B cell (primary cell): ENCODE results near the gene TKTL1. TPM values are rescaled to one million over a fixed set of nuclear protein-coding genes. Genes with fewer than 3 reads are reported as not detected.
A peak's percentile ranks its signal among the peaks of the same experiment; 100 is the strongest.

Experiments used
- ATAC-seq: fragments of 200-7000 bp; cut with Tn5 transposase; one replicate; pipeline ENCODE4 v1.10.0; 2021; ENCODE audit warnings: low read depth, mild to moderate bottlenecking, moderate number of reproducible peaks, moderate library complexity
- CTCF ChIA-PET: fragments of 350-600 bp; sonication (Branson Sonifier 250); formaldehyde crosslinking; loops from one replicate; lab custom pipeline; 2021; ENCODE audit warnings: antibody characterized with exemption, inconsistent platforms; lab: Charles Lee
- POLR2A ChIA-PET: fragments of 350-600 bp; sonication (Branson Sonifier 250); formaldehyde crosslinking; loops from one replicate; lab custom pipeline; 2021; ENCODE audit warnings: antibody characterized with exemption; lab: Charles Lee
- DNase-seq: peaks from one replicate; pipeline ENCODE4 v3.0.0; 2013
- H2AFZ ChIP-seq: 2 replicates; pipeline ENCODE4 v1.6.1; 2012; ENCODE audit warnings: mild to moderate bottlenecking, low read depth, low read length; ENCODE audit not compliant: insufficient read depth, poor library complexity, severe bottlenecking
- H3K27ac ChIP-seq, 2 donors: 1 replicate in 1 of 2; 2 replicates in 1 of 2; pipeline ENCODE4 v1.5.1; 2012 to 2013; ENCODE audit warnings: low read length in 2 of 2, mild to moderate bottlenecking in 2 of 2, moderate library complexity in 1 of 2
- H3K27me3 ChIP-seq, 4 experiments: fragments of 200-600 bp in 1 of 4; sonication (generic) in 1 of 4; replicated peaks in 1 of 4; 1 replicate in 2 of 4; 2 replicates in 2 of 4; pipeline versions ENCODE4 v1.6.1 to v1.7.0; 2013 to 2016; ENCODE audit warnings: low read length in 3 of 4, mild to moderate bottlenecking in 2 of 4, mixed read lengths in 1 of 4, moderate library complexity in 1 of 4; ENCODE audit not compliant: insufficient read depth in 4 of 4, control insufficient read depth in 3 of 4; ENCODE audit errors: control extremely low read depth in 1 of 4
- H3K36me3 ChIP-seq, 2 experiments: replicated peaks in 1 of 2; 1 replicate in 1 of 2; 2 replicates in 1 of 2; pipeline versions ENCODE4 v1.6.1 to v1.7.1; 2013; ENCODE audit warnings: low read length in 1 of 2; ENCODE audit not compliant: insufficient read depth in 2 of 2, control insufficient read depth in 1 of 2; ENCODE audit errors: control extremely low read depth in 1 of 2, extremely low read depth in 1 of 2
- H3K4me1 ChIP-seq, 2 donors: fragments of 200-600 bp in 1 of 2; sonication (generic) in 1 of 2; 1 replicate in 1 of 2; 2 replicates in 1 of 2; pipeline versions ENCODE4 v1.5.1 to v1.6.1; 2013 to 2017; ENCODE audit warnings: low read length in 2 of 2; ENCODE audit not compliant: control insufficient read depth in 2 of 2, insufficient read depth in 2 of 2
- H3K4me2 ChIP-seq: replicated peaks from 2 replicates; pipeline ENCODE3; 2012; ENCODE audit warnings: mild to moderate bottlenecking, low read depth, low read length; ENCODE audit not compliant: poor library complexity, severe bottlenecking
- H3K4me3 ChIP-seq, 5 experiments: fragments of 200-600 bp in 1 of 5; sonication (generic) in 1 of 5; 1 replicate in 3 of 5; 2 replicates in 2 of 5; pipeline versions ENCODE4 v1.5.1 to v1.7.0; 2011 to 2016; ENCODE audit warnings: low read length in 4 of 5, mild to moderate bottlenecking in 4 of 5, low read depth in 2 of 5, control low read depth in 1 of 5, moderate library complexity in 1 of 5; ENCODE audit not compliant: insufficient read depth in 1 of 5; ENCODE audit errors: control extremely low read depth in 1 of 5, extremely low read depth in 1 of 5
- H3K79me2 ChIP-seq: fragments of 200-600 bp; sonication (generic); one replicate; pipeline ENCODE4 v1.6.0; 2016; ENCODE audit warnings: low read length; ENCODE audit not compliant: control insufficient read depth, insufficient read depth
- H3K9ac ChIP-seq: fragments of 200-600 bp; sonication (generic); 2 replicates; pipeline ENCODE4 v1.6.1; 2017; ENCODE audit warnings: mild to moderate bottlenecking, low read length, moderate library complexity
- H3K9me3 ChIP-seq, 3 donors: one replicate each; pipeline versions ENCODE4 v1.6.1 to v1.7.1; 2013; ENCODE audit warnings: low read length in 2 of 3; ENCODE audit not compliant: control insufficient read depth in 2 of 3, insufficient read depth in 1 of 3; ENCODE audit errors: control extremely low read depth in 1 of 3
- H4K20me1 ChIP-seq: 2 replicates; pipeline ENCODE4 v1.6.0; 2012; ENCODE audit warnings: mild to moderate bottlenecking, low read length; ENCODE audit not compliant: insufficient read depth, control insufficient read depth, poor library complexity, severe bottlenecking
- H3K27ac Mint-ChIP-seq: one replicate; pipeline ENCODE4 v1.8.0; 2021; ENCODE audit warnings: mixed read lengths
- H3K27me3 Mint-ChIP-seq: one replicate; pipeline ENCODE4 v1.8.0; 2021; ENCODE audit warnings: mixed read lengths
- H3K4me1 Mint-ChIP-seq: one replicate; pipeline ENCODE4 v1.8.0; 2021; ENCODE audit warnings: mixed read lengths
- H3K4me3 Mint-ChIP-seq: one replicate; pipeline ENCODE4 v1.8.0; 2021; ENCODE audit warnings: mixed read lengths
- H3K9me3 Mint-ChIP-seq: one replicate; pipeline ENCODE4 v1.8.0; 2022; ENCODE audit warnings: mixed read lengths; ENCODE audit not compliant: insufficient read depth
- EZH2 ChIP-seq: IDR thresholded peaks from 2 replicates; pipeline ENCODE4 v1.6.1; 2012; ENCODE audit warnings: borderline replicate concordance, low read depth, mild to moderate bottlenecking, moderate library complexity, low read length; ENCODE audit not compliant: insufficient read depth, poor library complexity, severe bottlenecking
- WGBS: methylation state at CpG from one replicate; pipeline ENCODE4 v1.1.5; 2013; ENCODE audit warnings: missing lambda C conversion rate; ENCODE audit not compliant: insufficient coverage; 5-methylcytosine and 5-hydroxymethylcytosine counted together
- intact Hi-C: fragments of 100-400 bp; cut with micrococcal nuclease; formaldehyde crosslinking; loops from one replicate; pipeline ENCODE4 v1.10.0; 2022
- polyA plus RNA-seq: library from polyadenylated mRNA; depleted of rRNA; stranded (reverse); fragments of >200 nt; gene quantifications from 2 replicates; pipeline ENCODE4 v1.2.3, GENCODE V29; 2012
- total RNA-seq, 2 donors: library from RNA; stranded (reverse); fragments of 120-200 nt in 1 of 2; gene quantifications; 1 replicate in 1 of 2; 2 replicates in 1 of 2; pipeline versions ENCODE4 v1.2.3 to v1.2.4, GENCODE V29; 2013 to 2022
- TF ChIP-seq, protein P1 (sequence below): fragments of 200-600 bp; IDR thresholded peaks from one replicate; pipeline ENCODE4 v1.8.0; 2022; ENCODE audit warnings: antibody characterized with exemption, mild to moderate bottlenecking

Gene TKTL1
- total and polyA plus RNA-seq, 2 donors (not counting 1 experiment from before 2014, with no cell fraction given) = 0.18 to 0.96 TPM

DNA sequence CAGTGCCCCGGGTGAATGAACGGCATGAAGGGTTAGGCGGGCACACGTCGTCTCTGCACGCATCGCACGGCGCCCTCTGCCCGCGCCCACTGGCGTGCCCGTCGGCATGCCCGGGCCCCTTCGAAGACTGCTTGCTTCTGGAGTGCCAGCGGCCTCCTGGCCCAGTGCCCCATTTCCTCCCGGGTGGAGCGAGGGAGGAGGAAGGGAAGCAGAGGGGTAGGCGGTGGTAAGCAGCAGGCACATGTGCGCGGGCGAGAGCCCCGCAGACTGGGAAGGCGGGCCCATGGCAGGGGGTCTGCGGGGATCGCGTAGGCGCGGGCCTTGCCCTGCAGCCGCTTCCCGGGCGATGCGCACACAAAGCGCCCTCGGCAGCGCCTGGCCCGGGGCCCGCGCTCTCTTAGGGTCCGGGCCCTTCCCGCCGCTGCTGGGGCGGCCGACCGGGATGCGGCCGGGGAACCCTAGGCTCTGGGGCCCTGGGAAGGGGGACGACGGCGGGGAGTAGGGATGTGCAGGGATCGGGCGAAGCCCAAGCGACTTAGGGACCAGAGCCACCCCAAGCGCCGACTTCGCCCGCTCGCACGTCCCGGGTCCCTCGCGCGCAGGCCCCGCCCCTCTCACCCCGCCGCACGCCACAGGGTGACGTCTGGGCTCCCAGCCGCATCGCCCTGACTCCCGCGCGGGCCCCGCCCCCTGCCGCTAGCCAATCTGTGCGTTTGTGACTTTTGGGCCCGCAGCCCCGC, 82.6 kb downstream of the TKTL1 start:
- under 1% methylated on average over 75 of the region's 79 CpGs for WGBS
- Histone ChIP-seq H3K9me3 (no peaks in the 10 kb centered on the region), H3K4me2 (peak overlapping the region; percentile 81), H2AFZ (peak overlapping the region; percentile 42), H3K4me1 (peaks cover 29 to 40% of the 10 kb centered on the region in 2 donors), H3K4me3 (peak overlapping the region in 4 of 5 experiments; percentile 31 to 53 (median 44)), H4K20me1 (no peaks in the 10 kb centered on the region), H3K9ac (peak overlapping the region; percentile 67), H3K79me2 (peaks cover 10% of the 10 kb centered on the region), H3K27me3 (no peaks in the 10 kb centered on the region), H3K27ac (peak overlapping the region; percentile 82 to 93), H3K36me3 (peaks cover 0 to 7% of the 10 kb centered on the region in 2 experiments)
- no peaks in the 10 kb centered on the region for H3K9me3 Mint-ChIP-seq
- ATAC-seq (peak; percentile 0), DNase-seq (no peak)
- peak overlapping the region; percentile 86 for H3K4me3 Mint-ChIP-seq
- H3K4me1 Mint-ChIP-seq = peaks cover 29% of the 10 kb centered on the region
- intact Hi-C loops = loop anchor here (5.0 to 10.0 kb wide), 2 partner anchors 283 to 406 kb away; partner anchors contain the start of genes HCFC1, MECP2 and TMEM187
- peak overlapping the region; percentile 92 for H3K27ac Mint-ChIP-seq
- no peaks in the 10 kb centered on the region for H3K27me3 Mint-ChIP-seq
- ChIA-PET CTCF (interaction anchor here (0.6 kb wide), 1 partner anchor 21 kb away, joined by 4 read pairs; the partner anchor contains the start of gene RPL10), POLR2A (interaction anchor here (0.6 to 1.8 kb wide), 6 partner anchors 7 to 34 kb away, joined by 3 to 8 read pairs (median 5); partner anchors contain the start of genes RPL10 and TAFAZZIN)
- TF ChIP-seq EZH2 = no peak
- TF ChIP-seq, protein P1, sequence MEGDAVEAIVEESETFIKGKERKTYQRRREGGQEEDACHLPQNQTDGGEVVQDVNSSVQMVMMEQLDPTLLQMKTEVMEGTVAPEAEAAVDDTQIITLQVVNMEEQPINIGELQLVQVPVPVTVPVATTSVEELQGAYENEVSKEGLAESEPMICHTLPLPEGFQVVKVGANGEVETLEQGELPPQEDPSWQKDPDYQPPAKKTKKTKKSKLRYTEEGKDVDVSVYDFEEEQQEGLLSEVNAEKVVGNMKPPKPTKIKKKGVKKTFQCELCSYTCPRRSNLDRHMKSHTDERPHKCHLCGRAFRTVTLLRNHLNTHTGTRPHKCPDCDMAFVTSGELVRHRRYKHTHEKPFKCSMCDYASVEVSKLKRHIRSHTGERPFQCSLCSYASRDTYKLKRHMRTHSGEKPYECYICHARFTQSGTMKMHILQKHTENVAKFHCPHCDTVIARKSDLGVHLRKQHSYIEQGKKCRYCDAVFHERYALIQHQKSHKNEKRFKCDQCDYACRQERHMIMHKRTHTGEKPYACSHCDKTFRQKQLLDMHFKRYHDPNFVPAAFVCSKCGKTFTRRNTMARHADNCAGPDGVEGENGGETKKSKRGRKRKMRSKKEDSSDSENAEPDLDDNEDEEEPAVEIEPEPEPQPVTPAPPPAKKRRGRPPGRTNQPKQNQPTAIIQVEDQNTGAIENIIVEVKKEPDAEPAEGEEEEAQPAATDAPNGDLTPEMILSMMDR = no peak
